WTC11 (cell line): ENCODE results near the gene XAGE2.
"Not testable (repeated sequence)": the region's sequence is repeated elsewhere in the genome, so short reads cannot be mapped to it uniquely, and the experiment has no call there.

Experiments
- JUN ChIP-seq: sonication (generic); formaldehyde crosslinking; IDR thresholded peaks from 2 replicates; pipeline ENCODE4 v1.8.0; 2023; ENCODE audit warnings: mild to moderate bottlenecking, missing genetic modification reagents
- TP53 ChIP-seq: sonication (generic); formaldehyde crosslinking; IDR thresholded peaks from 2 replicates; pipeline ENCODE4 v1.8.1; 2023; ENCODE audit warnings: mild to moderate bottlenecking, missing genetic modification reagents
- TF ChIP-seq, protein P1 (sequence below): fragments of 200-600 bp; IDR thresholded peaks from 2 replicates; pipeline ENCODE4 v1.8.0; 2022; ENCODE audit warnings: antibody characterized with exemption
- TF ChIP-seq, protein P2 (sequence below): sonication (generic); formaldehyde crosslinking; IDR thresholded peaks from 2 replicates; pipeline ENCODE4 v1.8.1; 2023; ENCODE audit warnings: mild to moderate bottlenecking, missing genetic modification reagents, borderline replicate concordance
- TF ChIP-seq, protein P3 (sequence below): sonication (generic); formaldehyde crosslinking; IDR thresholded peaks from 2 replicates; pipeline ENCODE4 v1.8.1; 2023; ENCODE audit warnings: mild to moderate bottlenecking, missing genetic modification reagents, moderate library complexity

DNA sequence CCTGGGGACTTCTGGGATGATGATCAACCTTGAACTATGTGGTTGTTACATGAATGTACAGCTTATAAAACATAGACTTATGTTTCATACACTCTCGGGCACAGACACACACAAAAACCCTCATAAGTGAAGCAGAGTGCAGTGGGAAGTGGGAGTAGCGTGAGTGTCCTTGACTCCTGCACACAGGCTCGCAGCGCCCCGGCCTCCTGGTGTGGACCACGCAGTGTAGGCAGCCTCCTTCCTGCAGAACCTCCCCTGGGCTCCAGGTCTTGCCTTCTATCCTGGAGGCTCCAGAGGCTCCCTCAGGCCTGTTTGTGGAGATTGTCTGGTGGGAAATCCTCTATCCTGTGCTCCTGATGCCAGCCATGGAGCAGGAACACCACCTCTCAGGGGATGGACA lies 25.7 kb upstream of the XAGE2 start:
- TF ChIP-seq, protein P1, sequence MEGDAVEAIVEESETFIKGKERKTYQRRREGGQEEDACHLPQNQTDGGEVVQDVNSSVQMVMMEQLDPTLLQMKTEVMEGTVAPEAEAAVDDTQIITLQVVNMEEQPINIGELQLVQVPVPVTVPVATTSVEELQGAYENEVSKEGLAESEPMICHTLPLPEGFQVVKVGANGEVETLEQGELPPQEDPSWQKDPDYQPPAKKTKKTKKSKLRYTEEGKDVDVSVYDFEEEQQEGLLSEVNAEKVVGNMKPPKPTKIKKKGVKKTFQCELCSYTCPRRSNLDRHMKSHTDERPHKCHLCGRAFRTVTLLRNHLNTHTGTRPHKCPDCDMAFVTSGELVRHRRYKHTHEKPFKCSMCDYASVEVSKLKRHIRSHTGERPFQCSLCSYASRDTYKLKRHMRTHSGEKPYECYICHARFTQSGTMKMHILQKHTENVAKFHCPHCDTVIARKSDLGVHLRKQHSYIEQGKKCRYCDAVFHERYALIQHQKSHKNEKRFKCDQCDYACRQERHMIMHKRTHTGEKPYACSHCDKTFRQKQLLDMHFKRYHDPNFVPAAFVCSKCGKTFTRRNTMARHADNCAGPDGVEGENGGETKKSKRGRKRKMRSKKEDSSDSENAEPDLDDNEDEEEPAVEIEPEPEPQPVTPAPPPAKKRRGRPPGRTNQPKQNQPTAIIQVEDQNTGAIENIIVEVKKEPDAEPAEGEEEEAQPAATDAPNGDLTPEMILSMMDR: not testable (repeated sequence)
- TF ChIP-seq, protein P2, sequence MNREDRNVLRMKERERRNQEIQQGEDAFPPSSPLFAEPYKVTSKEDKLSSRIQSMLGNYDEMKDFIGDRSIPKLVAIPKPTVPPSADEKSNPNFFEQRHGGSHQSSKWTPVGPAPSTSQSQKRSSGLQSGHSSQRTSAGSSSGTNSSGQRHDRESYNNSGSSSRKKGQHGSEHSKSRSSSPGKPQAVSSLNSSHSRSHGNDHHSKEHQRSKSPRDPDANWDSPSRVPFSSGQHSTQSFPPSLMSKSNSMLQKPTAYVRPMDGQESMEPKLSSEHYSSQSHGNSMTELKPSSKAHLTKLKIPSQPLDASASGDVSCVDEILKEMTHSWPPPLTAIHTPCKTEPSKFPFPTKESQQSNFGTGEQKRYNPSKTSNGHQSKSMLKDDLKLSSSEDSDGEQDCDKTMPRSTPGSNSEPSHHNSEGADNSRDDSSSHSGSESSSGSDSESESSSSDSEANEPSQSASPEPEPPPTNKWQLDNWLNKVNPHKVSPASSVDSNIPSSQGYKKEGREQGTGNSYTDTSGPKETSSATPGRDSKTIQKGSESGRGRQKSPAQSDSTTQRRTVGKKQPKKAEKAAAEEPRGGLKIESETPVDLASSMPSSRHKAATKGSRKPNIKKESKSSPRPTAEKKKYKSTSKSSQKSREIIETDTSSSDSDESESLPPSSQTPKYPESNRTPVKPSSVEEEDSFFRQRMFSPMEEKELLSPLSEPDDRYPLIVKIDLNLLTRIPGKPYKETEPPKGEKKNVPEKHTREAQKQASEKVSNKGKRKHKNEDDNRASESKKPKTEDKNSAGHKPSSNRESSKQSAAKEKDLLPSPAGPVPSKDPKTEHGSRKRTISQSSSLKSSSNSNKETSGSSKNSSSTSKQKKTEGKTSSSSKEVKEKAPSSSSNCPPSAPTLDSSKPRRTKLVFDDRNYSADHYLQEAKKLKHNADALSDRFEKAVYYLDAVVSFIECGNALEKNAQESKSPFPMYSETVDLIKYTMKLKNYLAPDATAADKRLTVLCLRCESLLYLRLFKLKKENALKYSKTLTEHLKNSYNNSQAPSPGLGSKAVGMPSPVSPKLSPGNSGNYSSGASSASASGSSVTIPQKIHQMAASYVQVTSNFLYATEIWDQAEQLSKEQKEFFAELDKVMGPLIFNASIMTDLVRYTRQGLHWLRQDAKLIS (CRISPR knock-in tag): not testable (repeated sequence)
- not testable (repeated sequence) for TF ChIP-seq JUN, TP53 (CRISPR knock-in tag)
- TF ChIP-seq, protein P3, sequence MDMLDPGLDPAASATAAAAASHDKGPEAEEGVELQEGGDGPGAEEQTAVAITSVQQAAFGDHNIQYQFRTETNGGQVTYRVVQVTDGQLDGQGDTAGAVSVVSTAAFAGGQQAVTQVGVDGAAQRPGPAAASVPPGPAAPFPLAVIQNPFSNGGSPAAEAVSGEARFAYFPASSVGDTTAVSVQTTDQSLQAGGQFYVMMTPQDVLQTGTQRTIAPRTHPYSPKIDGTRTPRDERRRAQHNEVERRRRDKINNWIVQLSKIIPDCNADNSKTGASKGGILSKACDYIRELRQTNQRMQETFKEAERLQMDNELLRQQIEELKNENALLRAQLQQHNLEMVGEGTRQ (CRISPR knock-in tag): not testable (repeated sequence)
